ENCODE data around the gene SH3RF2. TPM values are rescaled to one million over a fixed set of nuclear protein-coding genes. Genes with fewer than 3 reads are reported as not detected.
A peak's percentile ranks its signal among the peaks of the same experiment; 100 is the strongest.
"Not testable (repeated sequence)": the region's sequence is repeated elsewhere in the genome, so short reads cannot be mapped to it uniquely, and the experiment has no call there.

The SH3RF2 gene
- total and polyA plus RNA-seq, 4 donors = 3.1 to 12.9 (median 4.1) TPM

GRCh38 chr5:146007270-146007669 is 70.9 kb downstream of the SH3RF2 start:
- no peaks in the 10 kb centered on the region for H3K27me3 ChIP-seq (ENCODE audit: control insufficient read depth in 1 of 2, insufficient read depth in 2 of 2, low read length in 1 of 2)
- peaks cover 0 to 2% of the 10 kb centered on the region in 2 donors for H3K4me1 ChIP-seq (ENCODE audit: control insufficient read depth in 1 of 2, insufficient read depth in 2 of 2, low read length in 2 of 2)
- DNase-seq = no peak
- H3K36me3 ChIP-seq (ENCODE audit: control insufficient read depth in 1 of 2, insufficient read depth in 2 of 2, low read length in 1 of 2) = no peaks in the 10 kb centered on the region
- no peak overlapping the region for H3K4me3 ChIP-seq (ENCODE audit: low read length in 2 of 2)
- H3K9me3 ChIP-seq (ENCODE audit: control insufficient read depth, low read length) = no peaks in the 10 kb centered on the region
- intact Hi-C loops (cut with DNase I) = no loop called here
- no peak for ATAC-seq (ENCODE audit: low FRiP score)
- H3K27ac ChIP-seq (ENCODE audit: low read depth in 1 of 2, low read length in 2 of 2) = no peak overlapping the region
- 85 to 88% methylated on average over 3 of the region's 3 CpGs for whole genome bisulfite sequencing, 2 donors

GRCh38 chr5:146007989-146008388 is 71.6 kb downstream of the SH3RF2 start:
- Histone ChIP-seq H3K4me1 (ENCODE audit: control insufficient read depth in 1 of 2, insufficient read depth in 2 of 2, low read length in 2 of 2) (peaks cover 0 to 2% of the 10 kb centered on the region in 2 donors), H3K36me3 (ENCODE audit: control insufficient read depth in 1 of 2, insufficient read depth in 2 of 2, low read length in 1 of 2) (no peaks in the 10 kb centered on the region), H3K4me3 (ENCODE audit: low read length in 2 of 2) (no peak overlapping the region), H3K9me3 (ENCODE audit: control insufficient read depth, low read length) (no peaks in the 10 kb centered on the region), H3K27ac (ENCODE audit: low read depth in 1 of 2, low read length in 2 of 2) (no peak overlapping the region), H3K27me3 (ENCODE audit: control insufficient read depth in 1 of 2, insufficient read depth in 2 of 2, low read length in 1 of 2) (no peaks in the 10 kb centered on the region)
- 82 to 84% methylated on average over 4 of the region's 4 CpGs for WGBS, 2 donors
- intact Hi-C loops (cut with DNase I) = no loop called here
- DNase-seq (no peak), ATAC-seq (ENCODE audit: low FRiP score) (no peak)

GRCh38 chr5:146009020-146009419 is 72.6 kb downstream of the SH3RF2 start:
- intact Hi-C loops (cut with DNase I) = no loop called here
- Histone ChIP-seq H3K9me3 (ENCODE audit: control insufficient read depth, low read length) (no peaks in the 10 kb centered on the region), H3K36me3 (ENCODE audit: control insufficient read depth in 1 of 2, insufficient read depth in 2 of 2, low read length in 1 of 2) (no peaks in the 10 kb centered on the region), H3K27me3 (ENCODE audit: control insufficient read depth in 1 of 2, insufficient read depth in 2 of 2, low read length in 1 of 2) (no peaks in the 10 kb centered on the region), H3K27ac (ENCODE audit: low read depth in 1 of 2, low read length in 2 of 2) (no peak overlapping the region), H3K4me3 (ENCODE audit: low read length in 2 of 2) (no peak overlapping the region), H3K4me1 (ENCODE audit: control insufficient read depth in 1 of 2, insufficient read depth in 2 of 2, low read length in 2 of 2) (peaks cover 0 to 2% of the 10 kb centered on the region in 2 donors)
- WGBS, 2 donors = 77 to 85% methylated on average over 1 of the region's 1 CpG
- ATAC-seq (ENCODE audit: low FRiP score) = no peak
- DNase-seq = no peak

GRCh38 chr5:146010447-146010846 is 74.1 kb downstream of the SH3RF2 start:
- ATAC-seq (ENCODE audit: low FRiP score); H3K4me1 ChIP-seq (ENCODE audit: control insufficient read depth in 1 of 2, insufficient read depth in 2 of 2, low read length in 2 of 2); H3K9me3 ChIP-seq (ENCODE audit: control insufficient read depth, low read length); H3K36me3 ChIP-seq (ENCODE audit: control insufficient read depth in 1 of 2, insufficient read depth in 2 of 2, low read length in 1 of 2); H3K27me3 ChIP-seq (ENCODE audit: control insufficient read depth in 1 of 2, insufficient read depth in 2 of 2, low read length in 1 of 2); DNase-seq; H3K4me3 ChIP-seq (ENCODE audit: low read length in 2 of 2); H3K27ac ChIP-seq (ENCODE audit: low read depth in 1 of 2, low read length in 2 of 2); intact Hi-C loops (cut with DNase I): not testable (repeated sequence)
- 75 to 85% methylated on average over 5 of the region's 5 CpGs for WGBS, 2 donors

GRCh38 chr5:146013761-146014160 is 77.4 kb downstream of the SH3RF2 start:
- Histone ChIP-seq H3K27ac (ENCODE audit: low read depth in 1 of 2, low read length in 2 of 2) (no peak overlapping the region), H3K36me3 (ENCODE audit: control insufficient read depth in 1 of 2, insufficient read depth in 2 of 2, low read length in 1 of 2) (peaks cover 0 to 2% of the 10 kb centered on the region in 2 donors), H3K27me3 (ENCODE audit: control insufficient read depth in 1 of 2, insufficient read depth in 2 of 2, low read length in 1 of 2) (no peaks in the 10 kb centered on the region), H3K9me3 (ENCODE audit: control insufficient read depth, low read length) (no peaks in the 10 kb centered on the region), H3K4me1 (ENCODE audit: control insufficient read depth in 1 of 2, insufficient read depth in 2 of 2, low read length in 2 of 2) (no peaks in the 10 kb centered on the region), H3K4me3 (ENCODE audit: low read length in 2 of 2) (no peak overlapping the region)
- ATAC-seq (ENCODE audit: low FRiP score) = no peak
- DNase-seq = no peak
- 78 to 92% methylated on average over 9 of the region's 9 CpGs for WGBS, 2 donors
- intact Hi-C loops (cut with DNase I) = no loop called here

DNA sequence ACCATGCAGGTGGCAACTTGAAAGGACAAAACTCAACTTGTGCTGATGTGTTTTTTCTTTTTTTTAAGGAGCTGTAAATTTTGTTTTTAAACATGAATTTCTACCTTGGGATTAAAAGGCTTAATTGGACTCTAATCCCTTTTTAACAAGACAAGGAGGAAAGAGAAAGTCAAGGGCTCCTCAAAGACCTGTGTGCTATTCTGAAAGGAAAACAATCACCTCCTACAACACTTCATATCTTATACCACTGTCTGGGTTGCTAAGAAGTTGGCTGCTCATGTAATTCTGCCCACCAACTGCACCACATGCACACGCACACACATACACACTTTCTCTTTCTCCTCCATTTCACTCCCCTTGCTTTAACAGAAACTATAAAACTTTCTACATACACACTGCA is 78.6 kb downstream of the SH3RF2 start:
- no peak overlapping the region for H3K4me3 ChIP-seq (ENCODE audit: low read length in 2 of 2)
- ATAC-seq (ENCODE audit: low FRiP score) (no peak), DNase-seq (no peak)
- no peak overlapping the region for H3K27ac ChIP-seq (ENCODE audit: low read depth in 1 of 2, low read length in 2 of 2)
- peaks cover 0 to 2% of the 10 kb centered on the region in 2 donors for H3K36me3 ChIP-seq (ENCODE audit: control insufficient read depth in 1 of 2, insufficient read depth in 2 of 2, low read length in 1 of 2)
- intact Hi-C loops (cut with DNase I) = no loop called here
- WGBS, 2 donors = 88 to 93% methylated on average over 1 of the region's 1 CpG
- H3K4me1 ChIP-seq (ENCODE audit: control insufficient read depth in 1 of 2, insufficient read depth in 2 of 2, low read length in 2 of 2) = no peaks in the 10 kb centered on the region
- no peaks in the 10 kb centered on the region for H3K9me3 ChIP-seq (ENCODE audit: control insufficient read depth, low read length)
- H3K27me3 ChIP-seq (ENCODE audit: control insufficient read depth in 1 of 2, insufficient read depth in 2 of 2, low read length in 1 of 2) = no peaks in the 10 kb centered on the region

GRCh38 chr5:146016764-146017484 is 80.5 kb downstream of the SH3RF2 start:
- no peak overlapping the region for H3K4me3 ChIP-seq (ENCODE audit: low read length in 2 of 2)
- H3K27me3 ChIP-seq (ENCODE audit: control insufficient read depth in 1 of 2, insufficient read depth in 2 of 2, low read length in 1 of 2) = no peaks in the 10 kb centered on the region
- ATAC-seq (ENCODE audit: low FRiP score) (peak; percentile 52), DNase-seq (no peak)
- H3K27ac ChIP-seq (ENCODE audit: low read depth in 1 of 2, low read length in 2 of 2) = no peak overlapping the region
- intact Hi-C loops (cut with DNase I) = no loop called here
- H3K4me1 ChIP-seq (ENCODE audit: control insufficient read depth in 1 of 2, insufficient read depth in 2 of 2, low read length in 2 of 2) = no peaks in the 10 kb centered on the region
- 44 to 67% methylated on average over 4 of the region's 4 CpGs for WGBS, 2 donors
- peaks cover 0 to 2% of the 10 kb centered on the region in 2 donors for H3K36me3 ChIP-seq (ENCODE audit: control insufficient read depth in 1 of 2, insufficient read depth in 2 of 2, low read length in 1 of 2)
- no peaks in the 10 kb centered on the region for H3K9me3 ChIP-seq (ENCODE audit: control insufficient read depth, low read length)

- Histone ChIP-seq H3K27ac (ENCODE audit: low read depth in 1 of 2, low read length in 2 of 2) (no peak overlapping the region), H3K9me3 (ENCODE audit: control insufficient read depth, low read length) (no peaks in the 10 kb centered on the region), H3K36me3 (ENCODE audit: control insufficient read depth in 1 of 2, insufficient read depth in 2 of 2, low read length in 1 of 2) (peaks cover 0 to 2% of the 10 kb centered on the region in 2 donors), H3K4me1 (ENCODE audit: control insufficient read depth in 1 of 2, insufficient read depth in 2 of 2, low read length in 2 of 2) (no peaks in the 10 kb centered on the region), H3K4me3 (ENCODE audit: low read length in 2 of 2) (no peak overlapping the region), H3K27me3 (ENCODE audit: control insufficient read depth in 1 of 2, insufficient read depth in 2 of 2, low read length in 1 of 2) (no peaks in the 10 kb centered on the region)
- 77 to 85% methylated on average over 5 of the region's 5 CpGs for WGBS, 2 donors
- ATAC-seq (ENCODE audit: low FRiP score) (no peak), DNase-seq (no peak)
- intact Hi-C loops (cut with DNase I) = no loop called here
Observed at GRCh38 chr5:146018514-146019375, 82.4 kb downstream of the SH3RF2 start.
